H1 (cell line): Measurements from ENCODE around the gene LMX1A. TPM values are rescaled to one million over a fixed set of nuclear protein-coding genes. Genes with fewer than 3 reads are reported as not detected.

Experiments
- BCL11A ChIP-seq, 2 experiments: IDR thresholded peaks; one replicate each; pipeline ENCODE4 v1.6.1; 2011; ENCODE audit warnings: low read depth in 2 of 2, low read length in 2 of 2, mild to moderate bottlenecking in 2 of 2
- EP300 ChIP-seq, 2 experiments: IDR thresholded peaks; 1 replicate in 1 of 2; 2 replicates in 1 of 2; pipeline ENCODE4 v1.6.1; 2011 to 2012; ENCODE audit warnings: low read depth in 2 of 2, low read length in 2 of 2, mild to moderate bottlenecking in 2 of 2, borderline replicate concordance in 1 of 2, inconsistent platforms in 1 of 2, moderate library complexity in 1 of 2
- FOSL1 ChIP-seq: IDR thresholded peaks from 2 replicates; pipeline ENCODE4 v1.6.1; 2011; ENCODE audit warnings: mild to moderate bottlenecking, low read depth, low read length, moderate library complexity; ENCODE audit not compliant: insufficient read depth
- KDM1A ChIP-seq: fragments of 200-600, 300-600 bp; sonication (generic); IDR thresholded peaks from 2 replicates; pipeline ENCODE4 v1.7.1; 2016; ENCODE audit warnings: mild to moderate bottlenecking, low read length, borderline replicate concordance
- polyA plus RNA-seq, 7 experiments: library from polyadenylated mRNA; depleted of rRNA in 3 of 7; stranded (reverse) in 5 of 7; unstranded in 2 of 7; fragments of >200 nt in 5 of 7; fragments of 200-250 nt in 2 of 7; gene quantifications; 1 replicate in 5 of 7; 2 replicates in 1 of 7; 4 replicates in 1 of 7; pipeline versions ENCODE4 v1.2.1 to v1.2.3, GENCODE V29; 2011 to 2013; ENCODE audit warnings: missing spikeins in 2 of 7, mixed read lengths in 2 of 7
- total RNA-seq: library from RNA; stranded (reverse); fragmentation: NEBNext Ultra II Directional; extraction: Animal tissue kit (Norgen Biotek cat#: 25700); gene quantifications from 2 replicates; pipeline ENCODE4 v1.2.1, GENCODE V29; 2021

LMX1A gene
- total and polyA plus RNA-seq, 2 of the 8 experiments (the other 6 are each of a cell fraction or from before 2014, with no cell fraction given) = not detected

- no peak for TF ChIP-seq FOSL1
- TF ChIP-seq BCL11A (IDR thresholded peaks at IDR 0.05; ENCODE audit: low read depth in 2 of 2, low read length in 2 of 2) = no peak
- no peak for TF ChIP-seq EP300 (IDR thresholded peaks at IDR 0.05; ENCODE audit: borderline replicate concordance in 1 of 2, low read depth in 2 of 2, low read length in 2 of 2)
- TF ChIP-seq KDM1A = no peak; the same call in 1 of the 2 replicates
Observed at GRCh38 chr1:165376041-165376810, 19.7 kb upstream of the LMX1A start (continued).
